CD4-positive, alpha-beta T cell (primary cell): ENCODE results near the gene PIKFYVE. TPM values are rescaled to one million over a fixed set of nuclear protein-coding genes. Genes with fewer than 3 reads are reported as not detected.

Experiments used
- ATAC-seq: fragments of 200-7000 bp; cut with Tn5 transposase; one replicate; pipeline ENCODE4 v1.10.0; 2022; ENCODE audit warnings: mild to moderate bottlenecking; ENCODE audit not compliant: poor library complexity
- CTCF ChIA-PET: fragments of 350-600 bp; sonication (Branson Sonifier 250); formaldehyde crosslinking; loops from one replicate; lab custom pipeline; 2021; ENCODE audit warnings: antibody characterized with exemption, inconsistent platforms; lab: Charles Lee
- POLR2A ChIA-PET: fragments of 350-600 bp; sonication (Branson Sonifier 250); formaldehyde crosslinking; loops from one replicate; lab custom pipeline; 2021; ENCODE audit warnings: antibody characterized with exemption, inconsistent platforms; lab: Charles Lee
- DNase-seq, 14 experiments: peaks; one replicate each; pipeline ENCODE4 v3.0.0-alpha.2; 2013 to 2020; ENCODE audit warnings: mixed read lengths in 2 of 14
- H3K27ac ChIP-seq, 2 donors: one replicate each; pipeline versions ENCODE4 v1.5.1 to v1.7.0; 2013; ENCODE audit warnings: low read length in 2 of 2, low read depth in 1 of 2, mild to moderate bottlenecking in 1 of 2
- H3K27me3 ChIP-seq, 2 experiments: 1 replicate in 1 of 2; 2 replicates in 1 of 2; pipeline versions ENCODE4 v1.6.1 to v1.7.0; 2013; ENCODE audit warnings: low read length in 2 of 2, control low read depth in 1 of 2, mild to moderate bottlenecking in 1 of 2, moderate library complexity in 1 of 2; ENCODE audit not compliant: insufficient read depth in 2 of 2, control insufficient read depth in 1 of 2
- H3K36me3 ChIP-seq: one replicate; pipeline ENCODE4 v1.6.1; 2013; ENCODE audit warnings: low read length, control low read depth; ENCODE audit not compliant: insufficient read depth
- H3K4me1 ChIP-seq: one replicate; pipeline ENCODE4 v1.6.1; 2013; ENCODE audit warnings: low read length, control low read depth; ENCODE audit not compliant: insufficient read depth
- H3K4me3 ChIP-seq: one replicate; pipeline ENCODE4 v1.5.1; 2013; ENCODE audit warnings: mild to moderate bottlenecking, low read length, moderate library complexity
- H3K9me3 ChIP-seq, 2 experiments: 1 replicate in 1 of 2; 2 replicates in 1 of 2; pipeline versions ENCODE4 v1.6.1 to v1.7.0; 2013; ENCODE audit warnings: low read length in 2 of 2, mild to moderate bottlenecking in 2 of 2, control low read depth in 1 of 2, moderate library complexity in 1 of 2; ENCODE audit not compliant: control insufficient read depth in 1 of 2, insufficient read depth in 1 of 2
- H3K27ac Mint-ChIP-seq: one replicate; pipeline ENCODE4 v1.8.0; 2020; ENCODE audit warnings: mixed read lengths
- H3K27me3 Mint-ChIP-seq: one replicate; pipeline ENCODE4 v1.8.0; 2021; ENCODE audit warnings: mixed read lengths
- H3K36me3 Mint-ChIP-seq: one replicate; pipeline ENCODE4 v1.8.0; 2021; ENCODE audit warnings: low read depth, mixed read lengths
- H3K4me1 Mint-ChIP-seq: one replicate; pipeline ENCODE4 v1.8.0; 2021; ENCODE audit warnings: low read depth, mixed read lengths
- H3K4me3 Mint-ChIP-seq: one replicate; pipeline ENCODE4 v1.8.0; 2020; ENCODE audit warnings: mild to moderate bottlenecking, mixed read lengths
- H3K9me3 Mint-ChIP-seq: one replicate; pipeline ENCODE4 v1.8.0; 2020; ENCODE audit warnings: mixed read lengths
- CTCF ChIP-seq: fragments of 200-600 bp; IDR thresholded peaks from one replicate; pipeline ENCODE4 v1.8.0; 2022; ENCODE audit warnings: antibody characterized with exemption, mild to moderate bottlenecking
- intact Hi-C, 2 experiments: fragments of 100-400 bp; cut with DNase I in 1 of 2; cut with micrococcal nuclease in 1 of 2; formaldehyde crosslinking; loops; one replicate each; pipeline versions ENCODE4 v1.15.1 to v1.9.0; 2023 to 2025; cut with DNase I, micrococcal nuclease
- total RNA-seq, 174 experiments: library from RNA in 2 of 174; stranded (reverse) in 2 of 174; gene quantifications; one replicate each; pipeline ENCODE4 v1.2.3 and lab custom pipeline; 2021 to 2026

PIKFYVE gene
- total RNA-seq, 2 experiments from 2014 or later = 29.3 to 29.9 TPM

- H3K4me1 ChIP-seq = peaks cover 4% of the 10 kb centered on the region
- intact Hi-C loops = no loop called here
- H3K36me3 ChIP-seq = peaks cover 5% of the 10 kb centered on the region
- DNase-seq (peak in 1 of 14 experiments; percentile 10), ATAC-seq (no peak)
- Mint-ChIP-seq H3K27ac (no peak overlapping the region), H3K9me3 (peaks cover 8% of the 10 kb centered on the region), H3K4me3 (no peak overlapping the region), H3K36me3 (peaks cover 29% of the 10 kb centered on the region), H3K4me1 (no peaks in the 10 kb centered on the region), H3K27me3 (no peaks in the 10 kb centered on the region)
- ChIA-PET CTCF (no interaction called here), POLR2A (no interaction called here)
- no peak overlapping the region for H3K27ac ChIP-seq
- peaks cover 0 to 18% of the 10 kb centered on the region in 2 experiments for H3K9me3 ChIP-seq
- no peaks in the 10 kb centered on the region for H3K27me3 ChIP-seq
- no peak for TF ChIP-seq CTCF
- H3K4me3 ChIP-seq = no peak overlapping the region
These were observed 94.4 kb downstream of the PIKFYVE start for GRCh38 chr2:208360259-208361076.

- H3K4me1 ChIP-seq = peaks cover 4% of the 10 kb centered on the region
- no peak for DNase-seq
- H3K36me3 ChIP-seq = no peaks in the 10 kb centered on the region
- ChIA-PET POLR2A (no interaction called here), CTCF (no interaction called here)
- peaks cover 0 to 18% of the 10 kb centered on the region in 2 experiments for H3K9me3 ChIP-seq
- no peaks in the 10 kb centered on the region for H3K4me1 Mint-ChIP-seq
- intact Hi-C loops = no loop called here
- H3K4me3 Mint-ChIP-seq = no peak overlapping the region
- H3K27me3 Mint-ChIP-seq = no peaks in the 10 kb centered on the region
- H3K27me3 ChIP-seq = no peaks in the 10 kb centered on the region
- H3K27ac Mint-ChIP-seq = no peak overlapping the region
- no peak for ATAC-seq
- no peak overlapping the region for H3K4me3 ChIP-seq
- no peak for TF ChIP-seq CTCF
- peaks cover 23% of the 10 kb centered on the region for H3K36me3 Mint-ChIP-seq
- H3K27ac ChIP-seq = no peak overlapping the region
- peaks cover 10% of the 10 kb centered on the region for H3K9me3 Mint-ChIP-seq
These were observed 95.0 kb downstream of the PIKFYVE start for GRCh38 chr2:208361077-208361441.

GRCh38 chr2:208363485-208363884 lies 97.4 kb downstream of the PIKFYVE start:
- no peak for TF ChIP-seq CTCF
- no peaks in the 10 kb centered on the region for H3K27me3 Mint-ChIP-seq
- CTCF ChIA-PET = no interaction called here
- ATAC-seq (no peak), DNase-seq (no peak)
- intact Hi-C loops = no loop called here
- H3K9me3 Mint-ChIP-seq = peaks cover 12% of the 10 kb centered on the region
- no peaks in the 10 kb centered on the region for H3K4me1 Mint-ChIP-seq
- H3K27ac ChIP-seq = no peak overlapping the region
- H3K9me3 ChIP-seq = peaks cover 0 to 18% of the 10 kb centered on the region in 2 experiments
- H3K27ac Mint-ChIP-seq = no peak overlapping the region
- no peak overlapping the region for H3K4me3 Mint-ChIP-seq
- H3K4me1 ChIP-seq = peaks cover 4% of the 10 kb centered on the region
- H3K36me3 ChIP-seq = no peaks in the 10 kb centered on the region
- no peak overlapping the region for H3K4me3 ChIP-seq
- H3K27me3 ChIP-seq = no peaks in the 10 kb centered on the region
- POLR2A ChIA-PET = no interaction called here
- H3K36me3 Mint-ChIP-seq = peaks cover 8% of the 10 kb centered on the region
